ENCODE data around the gene IFNA17. TPM values are rescaled to one million over a fixed set of nuclear protein-coding genes. Genes with fewer than 3 reads are reported as not detected.
"Not testable (repeated sequence)": the region's sequence is repeated elsewhere in the genome, so short reads cannot be mapped to it uniquely, and the experiment has no call there.

IFNA17 gene
- total RNA-seq, 1 experiment from 2014 or later = not detected

GRCh38 chr9:21239911-21240310, 11.9 kb upstream of the IFNA17 start, which contains the start of gene IFNA14:
IFNA14 (minus strand) TSS chr9:21240005; CDS start chr9:21239935, 70 bp downstream.
- peaks cover 14% of the 10 kb centered on the region for H3K27me3 ChIP-seq (ENCODE audit: low read length)
- no peak for DNase-seq
- intact Hi-C loops (cut with micrococcal nuclease) = no loop called here

DNA sequence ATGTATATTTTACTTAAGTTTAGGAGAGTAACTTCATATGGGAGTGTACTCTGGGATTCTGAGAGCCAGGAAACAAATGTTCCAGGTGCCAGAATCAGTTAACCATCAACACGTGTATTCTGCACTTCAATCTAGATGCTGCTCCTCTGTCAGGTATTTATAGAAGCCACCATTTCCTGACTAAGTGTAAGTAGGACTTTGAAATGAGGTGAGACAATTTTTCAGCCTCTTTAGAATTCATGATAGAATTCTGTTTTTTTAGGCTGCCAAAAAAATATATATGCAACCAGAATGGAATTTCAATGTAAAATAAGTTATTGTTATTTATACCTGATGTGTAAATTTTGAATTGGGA, 8.3 kb upstream of the IFNA17 start:
- H4K20me1 ChIP-seq (ENCODE audit: low read length); DNase-seq; H3K4me3 ChIP-seq (ENCODE audit: low read length); H3K9me2 ChIP-seq (replicated peaks; ENCODE audit: low read length); H3K9ac ChIP-seq (ENCODE audit: low read length); intact Hi-C loops (cut with micrococcal nuclease); H3K79me2 ChIP-seq (ENCODE audit: low read length); POLR2A ChIA-PET (ENCODE audit: unreplicated experiment); H3K9me3 ChIP-seq (ENCODE audit: low read length); BruUV-seq (replicated peaks); H3K27ac ChIP-seq (ENCODE audit: low read length); H3K4me1 ChIP-seq (ENCODE audit: insufficient read depth, low read length); H3K4me2 ChIP-seq (ENCODE audit: low read length); ATAC-seq; H3K36me3 ChIP-seq (ENCODE audit: low read depth, low read length); H2AFZ ChIP-seq (ENCODE audit: low read length); H3F3A ChIP-seq (ENCODE audit: low read length, unreplicated experiment): not testable (repeated sequence)
- H3K27me3 ChIP-seq (ENCODE audit: low read length) = peaks cover 12% of the 10 kb centered on the region
- CTCF ChIA-PET = interaction anchor here (0.6 to 1.2 kb wide), 6 partner anchors 17 to 198 kb away, joined by 3 to 6 read pairs (median 4); no protein-coding TSS in a partner anchor

More at GRCh38 chr9:21239911-21240310, 11.9 kb upstream of the IFNA17 start, which contains the start of gene IFNA14:
- H3K4me1 ChIP-seq (ENCODE audit: insufficient read depth, low read length) = no peaks in the 10 kb centered on the region
- no peaks in the 10 kb centered on the region for H3K9me3 ChIP-seq (ENCODE audit: low read length)
- H3K79me2 ChIP-seq (ENCODE audit: low read length) = no peaks in the 10 kb centered on the region
- ChIA-PET CTCF (no interaction called here), POLR2A (ENCODE audit: unreplicated experiment) (no interaction called here)
- ATAC-seq = no peak
- H3F3A ChIP-seq (ENCODE audit: low read length, unreplicated experiment) = no peaks in the 10 kb centered on the region
- no peak within 1 kb of the TSS for H3K9ac ChIP-seq (ENCODE audit: low read length)
- no peaks in the 10 kb centered on the region for H4K20me1 ChIP-seq (ENCODE audit: low read length)
- H3K4me3 ChIP-seq (ENCODE audit: low read length) = no peak within 1 kb of the TSS
- no peak within 1 kb of the TSS for H2AFZ ChIP-seq (ENCODE audit: low read length)
- H3K36me3 ChIP-seq (ENCODE audit: low read depth, low read length) = no peaks in the 10 kb centered on the region; the same call in 1 of the 2 replicates
- no TSS peak for BruUV-seq (replicated peaks)
- no peak within 1 kb of the TSS for H3K27ac ChIP-seq (ENCODE audit: low read length)
- H3K9me2 ChIP-seq (replicated peaks; ENCODE audit: low read length) = no peaks in the 10 kb centered on the region
- TF ChIP-seq EZH2 (IDR thresholded peaks at IDR 0.05; ENCODE audit: low read length, unreplicated experiment) (no peak), EZH2phosphoT487 (IDR thresholded peaks at IDR 0.05; ENCODE audit: borderline replicate concordance, low read length) (no peak)
- H3K4me2 ChIP-seq (ENCODE audit: low read length) = no peak within 1 kb of the TSS

DNA sequence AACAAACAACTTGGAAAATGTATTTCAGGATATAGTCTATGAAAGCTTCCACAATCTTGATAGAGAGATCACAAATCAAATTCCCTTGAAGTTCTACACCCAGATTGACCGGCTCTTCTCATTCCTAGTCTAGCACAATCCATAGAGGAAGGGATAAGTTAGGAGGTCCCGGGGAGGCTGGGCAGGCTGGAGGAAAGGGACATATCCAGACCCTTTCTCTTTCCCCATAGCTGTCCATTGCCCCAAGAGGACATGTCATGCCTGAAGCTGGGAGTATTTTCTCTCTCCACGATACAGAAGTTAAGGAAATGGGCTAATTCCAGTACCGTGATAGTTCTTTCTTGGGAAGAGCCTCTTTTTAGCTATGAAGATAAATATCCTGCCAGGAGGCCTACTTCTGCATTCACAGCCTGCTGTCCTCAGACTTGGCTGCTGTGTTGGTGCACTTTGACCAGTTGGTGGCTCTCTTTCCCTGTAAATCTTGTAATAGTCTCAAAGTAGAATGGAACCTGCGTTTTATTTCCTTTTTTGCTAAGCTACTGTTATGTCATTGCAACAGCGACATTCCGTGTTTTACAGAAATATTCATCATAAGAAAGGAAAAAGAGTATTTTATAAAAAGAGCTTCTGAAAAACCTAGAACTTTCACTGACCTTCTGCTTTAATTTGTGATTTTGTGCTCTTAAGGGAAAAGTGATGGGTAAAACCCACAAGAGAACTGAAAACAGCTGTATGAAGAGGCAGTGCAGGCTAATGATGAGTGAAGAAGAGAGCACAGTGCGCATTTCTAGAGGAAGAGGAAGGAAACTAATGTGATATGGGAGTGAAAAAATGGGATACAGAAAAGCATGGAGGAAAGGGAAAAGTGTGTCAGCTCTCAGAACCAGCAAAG, 7.7 kb upstream of the IFNA17 start:
- peak overlapping the region; percentile 33; the same call in 1 of the 2 replicates for H3K4me3 ChIP-seq (ENCODE audit: low read length)
- H3K79me2 ChIP-seq (ENCODE audit: low read length); H4K20me1 ChIP-seq (ENCODE audit: low read length); H3K9ac ChIP-seq (ENCODE audit: low read length); H3F3A ChIP-seq (ENCODE audit: low read length, unreplicated experiment); POLR2A ChIA-PET (ENCODE audit: unreplicated experiment); H3K27me3 ChIP-seq (ENCODE audit: low read length); intact Hi-C loops (cut with micrococcal nuclease); H3K36me3 ChIP-seq (ENCODE audit: low read depth, low read length); H3K4me1 ChIP-seq (ENCODE audit: insufficient read depth, low read length); H3K9me2 ChIP-seq (replicated peaks; ENCODE audit: low read length); H3K9me3 ChIP-seq (ENCODE audit: low read length); BruUV-seq (replicated peaks); H3K27ac ChIP-seq (ENCODE audit: low read length): not testable (repeated sequence)
- peak; percentile 63 for DNase-seq
- peak; percentile 86 for ATAC-seq
- CTCF ChIA-PET = interaction anchor here (0.6 to 1.2 kb wide), 8 partner anchors 17 to 199 kb away, joined by 3 to 6 read pairs (median 4); no protein-coding TSS in a partner anchor
- peak; percentile 70 for TF ChIP-seq CTCF (conservative IDR thresholded peaks at IDR 0.05; ENCODE audit: low read depth, low read length)
- H3K4me2 ChIP-seq (ENCODE audit: low read length) = peak overlapping the region; percentile 67; the same call in 1 of the 2 replicates
- peak overlapping the region; percentile 48; the same call in 1 of the 2 replicates for H2AFZ ChIP-seq (ENCODE audit: low read length)

All from PC-3 (cell line).